Measurements from ENCODE around the gene TRIM56. TPM values are rescaled to one million over a fixed set of nuclear protein-coding genes. Genes with fewer than 3 reads are reported as not detected.
"Not testable (repeated sequence)": the region's sequence is repeated elsewhere in the genome, so short reads cannot be mapped to it uniquely, and the experiment has no call there.

The TRIM56 gene
- polyA plus RNA-seq, 4 donors = 13.4 to 20.6 (median 16.8) TPM

- no peak for DNase-seq (ENCODE audit: low read depth in 4 of 4, low spot score in 3 of 4)
Measured at GRCh38 chr7:101129603-101130117, 44.4 kb downstream of the TRIM56 start.

- DNase-seq (ENCODE audit: low read depth in 4 of 4, low spot score in 3 of 4) = not testable (repeated sequence)
Measured at GRCh38 chr7:101132626-101133600, 47.6 kb downstream of the TRIM56 start.

- DNase-seq (ENCODE audit: low read depth in 4 of 4, low spot score in 3 of 4) = no peak
Measured at GRCh38 chr7:101133621-101134398, 48.5 kb downstream of the TRIM56 start.

- DNase-seq (ENCODE audit: low read depth in 4 of 4, low spot score in 3 of 4) = no peak
Measured at GRCh38 chr7:101134399-101134980, 49.2 kb downstream of the TRIM56 start.

- DNase-seq (ENCODE audit: low read depth in 4 of 4, low spot score in 3 of 4) = no peak
Measured at GRCh38 chr7:101137651-101138212, 52.5 kb downstream of the TRIM56 start.

- DNase-seq (ENCODE audit: low read depth in 4 of 4, low spot score in 3 of 4) = no peak
Measured at GRCh38 chr7:101138213-101138870, 53.1 kb downstream of the TRIM56 start.

- DNase-seq (ENCODE audit: low read depth in 4 of 4, low spot score in 3 of 4) = no peak
Measured at GRCh38 chr7:101140339-101140699, 55.0 kb downstream of the TRIM56 start.

GRCh38 chr7:101140746-101141382 is 55.6 kb downstream of the TRIM56 start:
- no peak for DNase-seq (ENCODE audit: low read depth in 4 of 4, low spot score in 3 of 4)

Other genes starting within 250 kb of the TRIM56 start
- 10 to 100 TPM; 15.3 to 41.3 (median 20.7) TPM for gene SLC12A9, start 232.8 kb upstream of the TRIM56 start, polyA plus RNA-seq (ENCODE audit: insufficient read length in 4 of 4)
- 100 to 1,000 TPM in 1 of 4 donors, 10 to 100 TPM in 3; 51.1 to 104 (median 73.0) TPM for gene TRIP6, start 218.1 kb upstream of the TRIM56 start, polyA plus RNA-seq (ENCODE audit: insufficient read length in 4 of 4)
- 100 to 1,000 TPM; 132 to 208 (median 160) TPM for gene SRRT, start 210.4 kb upstream of the TRIM56 start, polyA plus RNA-seq (ENCODE audit: insufficient read length in 4 of 4)
- 1 to 10 TPM; 1.2 to 2.7 (median 2.0) TPM for gene UFSP1, start 195.8 kb upstream of the TRIM56 start, polyA plus RNA-seq (ENCODE audit: insufficient read length in 4 of 4)
- gene ACHE, start 189.6 kb upstream of the TRIM56 start, polyA plus RNA-seq (ENCODE audit: insufficient read length in 4 of 4) = 1 to 10 TPM; 3.5 to 6.0 (median 4.8) TPM
- gene MUC3A, start 135.9 kb upstream of the TRIM56 start, polyA plus RNA-seq (ENCODE audit: insufficient read length in 4 of 4) = under 1 TPM; 0.04 to 0.57 (median 0.33) TPM
- gene MUC12, start 115.9 kb upstream of the TRIM56 start, polyA plus RNA-seq (ENCODE audit: insufficient read length in 4 of 4) = under 1 TPM in 2 of 4 donors, not detected in 2; 0.11 to 0.46 TPM
- gene MUC17, start 65.4 kb upstream of the TRIM56 start, polyA plus RNA-seq (ENCODE audit: insufficient read length in 4 of 4) = not detected
- gene SERPINE1, start 41.6 kb downstream of the TRIM56 start, polyA plus RNA-seq (ENCODE audit: insufficient read length in 4 of 4) = 1 to 10 TPM in 3 of 4 donors, under 1 TPM in 1; 0.92 to 5.3 (median 1.2) TPM
- gene AP1S1, start 69.0 kb downstream of the TRIM56 start, polyA plus RNA-seq (ENCODE audit: insufficient read length in 4 of 4) = 10 to 100 TPM; 40.2 to 80.3 (median 71.7) TPM
- under 1 TPM in 3 of 4 donors, not detected in 1; 0.08 to 0.16 (median 0.10) TPM for gene VGF, start 80.1 kb downstream of the TRIM56 start, polyA plus RNA-seq (ENCODE audit: insufficient read length in 4 of 4)
- under 1 TPM in 2 of 4 donors, not detected in 2; 0.16 to 0.18 TPM for gene NAT16, start 94.8 kb downstream of the TRIM56 start, polyA plus RNA-seq (ENCODE audit: insufficient read length in 4 of 4)
- 1 to 10 TPM in 1 of 4 donors, under 1 TPM in 3; 0.10 to 1.4 (median 0.41) TPM for gene MOGAT3, start 115.6 kb downstream of the TRIM56 start, polyA plus RNA-seq (ENCODE audit: insufficient read length in 4 of 4)
- gene PLOD3, start 132.1 kb downstream of the TRIM56 start, polyA plus RNA-seq (ENCODE audit: insufficient read length in 4 of 4) = 10 to 100 TPM; 37.3 to 50.9 (median 49.0) TPM
- gene ZNHIT1, start 132.7 kb downstream of the TRIM56 start, polyA plus RNA-seq (ENCODE audit: insufficient read length in 4 of 4) = 10 to 100 TPM; 42.3 to 81.8 (median 56.0) TPM
- gene CLDN15, start 152.3 kb downstream of the TRIM56 start, polyA plus RNA-seq (ENCODE audit: insufficient read length in 4 of 4) = 10 to 100 TPM in 2 of 4 donors, 1 to 10 TPM in 2; 7.6 to 17.3 (median 10.1) TPM
- gene FIS1, start 159.6 kb downstream of the TRIM56 start, polyA plus RNA-seq (ENCODE audit: insufficient read length in 4 of 4) = 100 to 1,000 TPM; 116 to 160 (median 135) TPM
- gene IFT22, start 236.3 kb downstream of the TRIM56 start, polyA plus RNA-seq (ENCODE audit: insufficient read length in 4 of 4) = 10 to 100 TPM; 46.3 to 79.0 (median 71.8) TPM